Body of pancreas (tissue), 4 donors: ENCODE data around the gene KAT6B.

Experiments
- POLR2A ChIP-seq, 3 donors: fragments of 450-650 bp; IDR thresholded peaks; one replicate each; pipeline ENCODE4 v1.6.1; 2016; ENCODE audit warnings: antibody characterized with exemption in 3 of 3, mild to moderate bottlenecking in 2 of 3
- TF ChIP-seq, protein P1 (sequence below), 7 experiments: fragments of 450-650 bp in 4 of 7; fragments of 200-600 bp in 3 of 7; sonication (generic) in 3 of 7; IDR thresholded peaks; one replicate each; pipeline ENCODE4 v1.5.1; 2016 to 2019; ENCODE audit warnings: antibody characterized with exemption in 7 of 7

- no peak for TF ChIP-seq POLR2A (IDR thresholded peaks at IDR 0.05)
- TF ChIP-seq, protein P1, sequence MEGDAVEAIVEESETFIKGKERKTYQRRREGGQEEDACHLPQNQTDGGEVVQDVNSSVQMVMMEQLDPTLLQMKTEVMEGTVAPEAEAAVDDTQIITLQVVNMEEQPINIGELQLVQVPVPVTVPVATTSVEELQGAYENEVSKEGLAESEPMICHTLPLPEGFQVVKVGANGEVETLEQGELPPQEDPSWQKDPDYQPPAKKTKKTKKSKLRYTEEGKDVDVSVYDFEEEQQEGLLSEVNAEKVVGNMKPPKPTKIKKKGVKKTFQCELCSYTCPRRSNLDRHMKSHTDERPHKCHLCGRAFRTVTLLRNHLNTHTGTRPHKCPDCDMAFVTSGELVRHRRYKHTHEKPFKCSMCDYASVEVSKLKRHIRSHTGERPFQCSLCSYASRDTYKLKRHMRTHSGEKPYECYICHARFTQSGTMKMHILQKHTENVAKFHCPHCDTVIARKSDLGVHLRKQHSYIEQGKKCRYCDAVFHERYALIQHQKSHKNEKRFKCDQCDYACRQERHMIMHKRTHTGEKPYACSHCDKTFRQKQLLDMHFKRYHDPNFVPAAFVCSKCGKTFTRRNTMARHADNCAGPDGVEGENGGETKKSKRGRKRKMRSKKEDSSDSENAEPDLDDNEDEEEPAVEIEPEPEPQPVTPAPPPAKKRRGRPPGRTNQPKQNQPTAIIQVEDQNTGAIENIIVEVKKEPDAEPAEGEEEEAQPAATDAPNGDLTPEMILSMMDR (IDR thresholded peaks at IDR 0.05): no peak
These were observed 30.5 kb downstream of the KAT6B start for GRCh38 chr10:74856940-74857339.
